Activated T-cell treated with anti-CD3 and anti-CD28 coated beads, Interleukin-2, amount 50 U/mL, for 72 hours (primary cell): ENCODE data around the gene MYO16. TPM values are rescaled to one million over a fixed set of nuclear protein-coding genes. Genes with fewer than 3 reads are reported as not detected.
A peak's percentile ranks its signal among the peaks of the same experiment; 100 is the strongest.
"Not testable (repeated sequence)": the region's sequence is repeated elsewhere in the genome, so short reads cannot be mapped to it uniquely, and the experiment has no call there.

ENCODE experiments used
- ATAC-seq, 2 donors: fragments of 150-1000 bp; cut with Tn5 transposase; replicated peaks in 1 of 2; 2 replicates each; pipeline ENCODE4 v1.10.0; 2021; ENCODE audit warnings: moderate library complexity in 2 of 2, mild to moderate bottlenecking in 1 of 2
- DNase-seq, 2 donors: peaks; one replicate each; pipeline ENCODE4 v3.0.0; 2021 to 2022; ENCODE audit warnings: mixed read lengths in 1 of 2
- H3K27ac Mint-ChIP-seq: one replicate; pipeline ENCODE4 v1.8.0; 2022; ENCODE audit warnings: mild to moderate bottlenecking, moderate library complexity, mixed read lengths
- H3K27me3 Mint-ChIP-seq: one replicate; pipeline ENCODE4 v1.8.0; 2022; ENCODE audit warnings: low read depth, mixed read lengths
- H3K36me3 Mint-ChIP-seq, 2 donors: one replicate each; pipeline ENCODE4 v1.8.0; 2022; ENCODE audit warnings: mixed read lengths in 2 of 2, mild to moderate bottlenecking in 1 of 2; ENCODE audit not compliant: insufficient read depth in 2 of 2
- H3K4me1 Mint-ChIP-seq: one replicate; pipeline ENCODE4 v1.8.0; 2022; ENCODE audit warnings: low read depth, mixed read lengths
- H3K4me3 Mint-ChIP-seq, 2 donors: one replicate each; pipeline ENCODE4 v1.8.0; 2022; ENCODE audit warnings: mild to moderate bottlenecking in 2 of 2, mixed read lengths in 2 of 2, moderate library complexity in 2 of 2
- H3K9me3 Mint-ChIP-seq, 2 donors: one replicate each; pipeline ENCODE4 v1.8.0; 2022; ENCODE audit warnings: mixed read lengths in 2 of 2
- total RNA-seq, 2 donors: library from RNA; stranded (reverse); gene quantifications; one replicate each; pipeline ENCODE4 v1.2.3, GENCODE V29; 2022

Gene MYO16
- total RNA-seq, 2 donors from 2014 or later, result not detected

- ATAC-seq, result no peak
- Mint-ChIP-seq H3K27me3 (no peaks in the 10 kb centered on the region), H3K27ac (no peak overlapping the region), H3K36me3 (no peaks in the 10 kb centered on the region), H3K4me3 (no peak overlapping the region), H3K9me3 (no peaks in the 10 kb centered on the region), H3K4me1 (no peaks in the 10 kb centered on the region)
- DNase-seq, result no peak
These were observed 458.7 kb downstream of the MYO16 start for GRCh38 chr13:109087916-109088623.

DNA sequence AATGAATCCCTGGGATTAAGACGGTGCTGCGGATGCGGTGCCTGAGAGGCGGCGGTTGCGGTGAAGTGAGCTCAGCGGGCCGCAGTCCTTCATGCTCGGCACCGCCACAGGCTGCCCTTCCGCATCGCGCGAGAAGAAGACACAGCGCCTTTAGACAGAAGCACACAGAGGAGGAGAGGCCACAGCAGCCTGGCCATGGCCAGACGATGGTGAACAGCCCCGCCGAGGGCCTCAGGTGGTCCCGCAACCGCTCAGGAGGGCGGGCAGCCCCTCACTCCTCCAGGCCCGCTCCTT lies 459.2 kb downstream of the MYO16 start:
- H3K27me3 Mint-ChIP-seq, result no peaks in the 10 kb centered on the region
- no peaks in the 10 kb centered on the region for H3K9me3 Mint-ChIP-seq
- DNase-seq, result no peak
- H3K36me3 Mint-ChIP-seq, result no peaks in the 10 kb centered on the region
- ATAC-seq, result no peak
- no peaks in the 10 kb centered on the region for H3K4me1 Mint-ChIP-seq
- H3K4me3 Mint-ChIP-seq, result no peak overlapping the region
- H3K27ac Mint-ChIP-seq, result no peak overlapping the region

DNA sequence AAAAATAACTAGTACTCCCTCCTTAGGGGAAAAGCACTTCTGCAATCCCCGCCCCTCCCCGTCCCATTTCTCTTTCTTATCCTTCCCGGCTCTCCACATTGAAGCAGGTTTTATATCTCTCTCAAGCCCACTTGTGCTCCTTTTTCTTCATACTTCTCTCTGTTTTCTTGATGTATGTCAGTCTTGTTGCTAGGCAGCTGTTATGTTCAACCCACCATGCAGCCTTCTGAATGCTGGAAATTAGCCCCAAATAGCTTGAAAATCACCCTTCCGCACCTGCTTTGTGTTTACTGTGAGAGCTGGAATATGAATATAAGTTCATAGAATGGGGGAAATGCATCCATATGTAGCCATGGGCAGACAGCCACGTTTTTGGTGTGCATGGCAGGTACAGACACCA lies 461.4 kb downstream of the MYO16 start:
- H3K27ac Mint-ChIP-seq, result no peak overlapping the region
- no peaks in the 10 kb centered on the region for H3K36me3 Mint-ChIP-seq
- H3K4me1 Mint-ChIP-seq, result no peaks in the 10 kb centered on the region
- ATAC-seq (no peak), DNase-seq (no peak)
- H3K9me3 Mint-ChIP-seq, result no peaks in the 10 kb centered on the region
- H3K4me3 Mint-ChIP-seq, result no peak overlapping the region
- no peaks in the 10 kb centered on the region for H3K27me3 Mint-ChIP-seq

DNA sequence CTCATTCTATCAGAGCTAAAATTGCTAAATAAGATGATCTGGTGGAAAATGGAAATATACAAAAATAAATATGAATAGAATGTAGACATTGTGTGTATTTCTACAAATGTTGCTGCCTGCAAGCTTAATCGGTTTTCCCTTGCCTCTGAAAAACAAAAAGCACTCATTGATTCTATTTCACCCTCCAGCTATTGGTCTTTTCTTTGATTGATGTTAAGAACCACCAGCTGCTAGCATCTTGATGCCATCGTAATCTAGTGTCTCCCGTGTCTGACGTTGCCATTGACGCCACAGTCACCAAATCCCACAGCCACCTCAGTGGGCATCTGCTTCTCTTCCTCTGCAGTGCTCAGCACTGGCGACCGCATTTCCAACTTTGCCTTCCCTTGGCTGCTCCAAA lies 461.8 kb downstream of the MYO16 start:
- Mint-ChIP-seq H3K9me3 (no peaks in the 10 kb centered on the region), H3K4me3 (no peak overlapping the region), H3K27ac (no peak overlapping the region), H3K4me1 (no peaks in the 10 kb centered on the region), H3K36me3 (no peaks in the 10 kb centered on the region), H3K27me3 (no peaks in the 10 kb centered on the region)
- no peak for ATAC-seq
- no peak for DNase-seq

DNA sequence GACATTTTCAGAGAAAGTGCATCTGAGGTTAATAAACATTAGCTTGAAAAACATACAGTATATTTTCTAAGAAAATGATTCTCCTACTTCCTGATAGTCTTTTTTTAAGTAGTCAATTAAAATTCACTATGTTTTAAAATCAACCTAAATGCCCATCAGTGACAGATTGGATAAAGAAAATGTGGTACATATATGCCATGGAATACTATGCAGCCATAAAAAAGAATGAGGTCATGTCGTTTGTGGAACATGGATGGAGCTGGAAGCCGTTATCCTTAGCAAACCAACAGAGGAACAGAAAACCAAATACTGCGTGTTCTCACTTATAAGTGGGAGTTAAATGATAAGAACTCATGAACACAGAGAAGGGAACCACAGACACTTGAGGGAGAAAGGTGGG lies 462.8 kb downstream of the MYO16 start:
- ATAC-seq, DNase-seq, H3K9me3 Mint-ChIP-seq, H3K4me3 Mint-ChIP-seq, H3K27me3 Mint-ChIP-seq, H3K4me1 Mint-ChIP-seq, H3K27ac Mint-ChIP-seq, H3K36me3 Mint-ChIP-seq: not testable (repeated sequence)

DNA sequence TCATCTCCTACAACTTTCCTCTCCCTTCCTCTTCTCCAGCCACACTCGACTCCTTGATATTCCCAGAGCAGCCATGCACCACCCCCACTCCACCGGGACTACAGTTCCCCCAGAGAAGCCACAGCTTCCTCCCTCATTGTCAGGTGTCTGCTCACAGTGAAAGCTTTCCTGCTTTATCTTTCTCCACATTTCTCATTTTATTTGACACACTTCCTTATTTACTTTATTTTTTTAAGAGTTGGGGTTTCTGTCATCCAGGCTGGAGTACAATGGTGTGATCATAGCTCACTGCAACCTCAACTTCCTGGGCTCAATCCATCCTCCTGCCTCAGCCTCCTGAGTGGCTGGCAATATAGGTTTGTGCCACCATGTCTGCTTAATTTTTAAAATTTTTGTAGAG lies 464.6 kb downstream of the MYO16 start:
- Mint-ChIP-seq H3K36me3 (no peaks in the 10 kb centered on the region), H3K27ac (no peak overlapping the region), H3K27me3 (no peaks in the 10 kb centered on the region), H3K4me1 (no peaks in the 10 kb centered on the region), H3K9me3 (peaks cover 0 to 1% of the 10 kb centered on the region in 2 donors), H3K4me3 (no peak overlapping the region)
- no peak for DNase-seq
- ATAC-seq, result no peak

GRCh38 chr13:109095126-109095525 lies 465.7 kb downstream of the MYO16 start:
- Mint-ChIP-seq H3K4me3 (no peak overlapping the region), H3K4me1 (no peaks in the 10 kb centered on the region)
- no peak for ATAC-seq

GRCh38 chr13:109096101-109096500 lies 466.7 kb downstream of the MYO16 start:
- DNase-seq (no peak), ATAC-seq (no peak)
- H3K4me3 Mint-ChIP-seq, result no peak overlapping the region
- H3K27ac Mint-ChIP-seq, result no peak overlapping the region
- H3K27me3 Mint-ChIP-seq, result peaks cover 4% of the 10 kb centered on the region
- peaks cover 1% of the 10 kb centered on the region in 2 donors for H3K9me3 Mint-ChIP-seq
- H3K36me3 Mint-ChIP-seq, result no peaks in the 10 kb centered on the region
- H3K4me1 Mint-ChIP-seq, result no peaks in the 10 kb centered on the region

More at GRCh38 chr13:109095126-109095525, 465.7 kb downstream of the MYO16 start:
- Mint-ChIP-seq H3K27ac (no peak overlapping the region), H3K9me3 (peaks cover 1% of the 10 kb centered on the region in 2 donors), H3K27me3 (peaks cover 4% of the 10 kb centered on the region), H3K36me3 (no peaks in the 10 kb centered on the region)
- no peak for DNase-seq

- no peaks in the 10 kb centered on the region for H3K4me1 Mint-ChIP-seq
- no peaks in the 10 kb centered on the region for H3K36me3 Mint-ChIP-seq
- H3K9me3 Mint-ChIP-seq, result peaks cover 1% of the 10 kb centered on the region in 2 donors
- H3K27me3 Mint-ChIP-seq, result peaks cover 4% of the 10 kb centered on the region
- no peak overlapping the region for H3K4me3 Mint-ChIP-seq
- ATAC-seq, result peak in 1 of 2 donors; percentile 33
- no peak for DNase-seq
- H3K27ac Mint-ChIP-seq, result no peak overlapping the region
These were observed 471.4 kb downstream of the MYO16 start for GRCh38 chr13:109100705-109101304.

GRCh38 chr13:109101550-109102144 lies 472.2 kb downstream of the MYO16 start:
- Mint-ChIP-seq H3K27me3 (peaks cover 4% of the 10 kb centered on the region), H3K4me3 (no peak overlapping the region), H3K36me3 (no peaks in the 10 kb centered on the region), H3K27ac (no peak overlapping the region), H3K4me1 (no peaks in the 10 kb centered on the region), H3K9me3 (peaks cover 1% of the 10 kb centered on the region in 2 donors)
- ATAC-seq (peak; percentile 25 to 62), DNase-seq (no peak)

DNA sequence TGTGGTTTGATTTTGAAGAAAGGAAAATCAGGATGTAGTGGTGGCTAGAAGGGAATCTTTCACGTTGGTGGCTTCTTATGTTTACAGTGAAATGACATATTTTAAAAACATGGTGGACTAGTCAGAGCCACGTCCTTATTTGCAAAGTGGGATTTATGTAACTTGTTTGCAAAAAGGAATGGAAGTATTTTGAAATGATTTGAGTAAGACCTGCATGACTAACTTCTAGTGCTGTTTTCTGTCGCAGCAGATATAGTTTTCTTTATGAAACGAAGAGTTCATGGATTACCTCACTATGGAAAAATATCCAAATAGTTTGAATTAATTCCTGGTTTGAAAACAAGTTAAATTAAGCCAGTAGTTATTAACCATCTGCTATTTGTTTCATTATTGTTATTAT lies 476.5 kb downstream of the MYO16 start:
- peaks cover 1 to 2% of the 10 kb centered on the region in 2 donors for H3K36me3 Mint-ChIP-seq
- no peak overlapping the region for H3K27ac Mint-ChIP-seq
- H3K9me3 Mint-ChIP-seq, result no peaks in the 10 kb centered on the region
- no peaks in the 10 kb centered on the region for H3K4me1 Mint-ChIP-seq
- peaks cover 15% of the 10 kb centered on the region for H3K27me3 Mint-ChIP-seq
- ATAC-seq (no peak), DNase-seq (no peak)
- H3K4me3 Mint-ChIP-seq, result no peak overlapping the region

GRCh38 chr13:109110159-109110558 lies 480.7 kb downstream of the MYO16 start:
- Mint-ChIP-seq H3K4me3 (no peak overlapping the region), H3K9me3 (no peaks in the 10 kb centered on the region), H3K27ac (no peak overlapping the region), H3K27me3 (peaks cover 22% of the 10 kb centered on the region), H3K36me3 (peaks cover 1 to 2% of the 10 kb centered on the region in 2 donors), H3K4me1 (no peaks in the 10 kb centered on the region)
- ATAC-seq, result no peak
- DNase-seq, result no peak

GRCh38 chr13:109111141-109111540 lies 481.7 kb downstream of the MYO16 start:
- Mint-ChIP-seq H3K4me3 (no peak overlapping the region), H3K27me3 (peaks cover 22% of the 10 kb centered on the region), H3K27ac (no peak overlapping the region), H3K4me1 (no peaks in the 10 kb centered on the region), H3K9me3 (no peaks in the 10 kb centered on the region), H3K36me3 (peaks cover 1 to 2% of the 10 kb centered on the region in 2 donors)
- DNase-seq, result no peak
- ATAC-seq, result no peak
